Lung (tissue), 12 donors: ENCODE data around the gene C6orf163. TPM values are rescaled to one million over a fixed set of nuclear protein-coding genes. Genes with fewer than 3 reads are reported as not detected.

ENCODE experiments used
- ATAC-seq: fragments of 200-7000 bp; cut with Tn5 transposase; one replicate; pipeline ENCODE4 v1.9.1; 2020; ENCODE audit warnings: moderate number of reproducible peaks; ENCODE audit not compliant: insufficient read depth, low FRiP score
- DNase-seq, 3 donors: peaks; one replicate each; pipeline ENCODE4 v3.0.0-alpha.2; 2013 to 2017
- H3K27ac ChIP-seq, 2 donors: one replicate each; pipeline ENCODE4 v1.5.1; 2013; ENCODE audit warnings: mild to moderate bottlenecking in 2 of 2, moderate library complexity in 2 of 2, control low read depth in 1 of 2, inconsistent platforms in 1 of 2, low read depth in 1 of 2, low read length in 1 of 2
- H3K27me3 ChIP-seq, 3 donors: one replicate each; pipeline ENCODE4 v1.5.1; 2013; ENCODE audit warnings: low read length in 2 of 3; ENCODE audit not compliant: control insufficient read depth in 3 of 3, insufficient read depth in 3 of 3
- H3K36me3 ChIP-seq, 4 donors: one replicate each; pipeline ENCODE4 v1.5.1; 2013; ENCODE audit warnings: low read length in 4 of 4, mild to moderate bottlenecking in 1 of 4, moderate library complexity in 1 of 4; ENCODE audit not compliant: control insufficient read depth in 4 of 4, insufficient read depth in 4 of 4
- H3K4me1 ChIP-seq, 5 donors: one replicate each; pipeline ENCODE4 v1.5.1; 2013; ENCODE audit warnings: low read length in 5 of 5, mild to moderate bottlenecking in 2 of 5, moderate library complexity in 1 of 5; ENCODE audit not compliant: control insufficient read depth in 5 of 5, insufficient read depth in 5 of 5
- H3K4me3 ChIP-seq: one replicate; pipeline ENCODE4 v1.5.1; 2013; ENCODE audit warnings: mild to moderate bottlenecking, control low read depth, moderate library complexity
- H3K9ac ChIP-seq, 2 donors: one replicate each; pipeline ENCODE4 v1.5.1; 2013; ENCODE audit warnings: low read length in 2 of 2, control low read depth in 1 of 2; ENCODE audit not compliant: insufficient read depth in 1 of 2
- H3K9me3 ChIP-seq, 4 donors: one replicate each; pipeline ENCODE4 v1.5.1; 2013; ENCODE audit warnings: low read length in 3 of 4, mild to moderate bottlenecking in 1 of 4, moderate library complexity in 1 of 4; ENCODE audit not compliant: control insufficient read depth in 4 of 4, insufficient read depth in 3 of 4
- WGBS, 2 donors: extraction: QIAGEN DNeasy Blood & Tissue Kit; methylation state at CpG; one replicate each; pipeline ENCODE4 v1.1.7; 2013; 5-methylcytosine and 5-hydroxymethylcytosine counted together
- polyA plus RNA-seq, 2 donors: library from polyadenylated mRNA; stranded (reverse); fragments of 200-250 nt; gene quantifications; one replicate each; pipeline ENCODE4 v1.2.1, GENCODE V29; 2013
- total RNA-seq, 2 donors: library from RNA; depleted of rRNA in 1 of 2; stranded (reverse); fragments of >200 nt in 1 of 2; gene quantifications; one replicate each; pipeline ENCODE4 v1.2.1, GENCODE V29; 2014 to 2021
- TF ChIP-seq, protein P1 (sequence below): IDR thresholded peaks from 2 replicates; pipeline ENCODE4 v1.5.1; 2012; ENCODE audit warnings: mild to moderate bottlenecking; ENCODE audit errors: control extremely low read depth, extremely low read depth
- donor health status: control.
- donor health status: control.
- donor health status: Bipolar disorder and iron deficiency.
- donor health status: healthy.
- donor health status: DM: yes; HTN: yes; CAD: no.

Gene C6orf163
- total and polyA plus RNA-seq, 4 donors = 0.21 to 11.5 (median 1.6) TPM

- H3K27ac ChIP-seq = no peak overlapping the region
- no peak overlapping the region for H3K9ac ChIP-seq
- H3K9me3 ChIP-seq = no peaks in the 10 kb centered on the region
- DNase-seq (no peak), ATAC-seq (no peak)
- 60 to 70% methylated on average over 4 of the region's 4 CpGs for WGBS, 2 donors
- no peaks in the 10 kb centered on the region for H3K4me1 ChIP-seq
- H3K27me3 ChIP-seq = no peaks in the 10 kb centered on the region
- no peaks in the 10 kb centered on the region for H3K36me3 ChIP-seq
- no peak overlapping the region for H3K4me3 ChIP-seq
- TF ChIP-seq, protein P1, sequence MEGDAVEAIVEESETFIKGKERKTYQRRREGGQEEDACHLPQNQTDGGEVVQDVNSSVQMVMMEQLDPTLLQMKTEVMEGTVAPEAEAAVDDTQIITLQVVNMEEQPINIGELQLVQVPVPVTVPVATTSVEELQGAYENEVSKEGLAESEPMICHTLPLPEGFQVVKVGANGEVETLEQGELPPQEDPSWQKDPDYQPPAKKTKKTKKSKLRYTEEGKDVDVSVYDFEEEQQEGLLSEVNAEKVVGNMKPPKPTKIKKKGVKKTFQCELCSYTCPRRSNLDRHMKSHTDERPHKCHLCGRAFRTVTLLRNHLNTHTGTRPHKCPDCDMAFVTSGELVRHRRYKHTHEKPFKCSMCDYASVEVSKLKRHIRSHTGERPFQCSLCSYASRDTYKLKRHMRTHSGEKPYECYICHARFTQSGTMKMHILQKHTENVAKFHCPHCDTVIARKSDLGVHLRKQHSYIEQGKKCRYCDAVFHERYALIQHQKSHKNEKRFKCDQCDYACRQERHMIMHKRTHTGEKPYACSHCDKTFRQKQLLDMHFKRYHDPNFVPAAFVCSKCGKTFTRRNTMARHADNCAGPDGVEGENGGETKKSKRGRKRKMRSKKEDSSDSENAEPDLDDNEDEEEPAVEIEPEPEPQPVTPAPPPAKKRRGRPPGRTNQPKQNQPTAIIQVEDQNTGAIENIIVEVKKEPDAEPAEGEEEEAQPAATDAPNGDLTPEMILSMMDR = no peak
Measured at GRCh38 chr6:87378947-87379346, 34.3 kb downstream of the C6orf163 start.

DNA sequence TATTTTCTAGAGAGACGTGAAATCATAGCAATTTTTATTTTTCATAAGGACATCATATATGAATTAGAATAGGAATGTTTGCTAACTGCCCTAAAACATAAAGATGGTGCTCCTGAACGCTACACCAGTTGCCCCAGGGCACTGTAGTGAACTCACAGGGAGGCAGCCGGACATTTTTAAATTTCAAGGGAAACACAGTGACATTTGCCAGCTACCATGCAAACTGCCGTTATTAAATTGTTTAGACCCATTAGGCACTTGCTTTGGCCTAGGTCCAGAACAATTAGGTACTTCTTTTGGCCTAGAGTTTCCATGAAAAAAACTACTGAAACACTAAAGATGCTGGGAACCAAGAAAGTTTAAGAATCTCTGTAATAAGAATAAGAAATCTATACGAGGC lies 38.2 kb downstream of the C6orf163 start:
- no peak for DNase-seq
- Histone ChIP-seq H3K36me3 (peaks cover 0 to 3% (median 0%) of the 10 kb centered on the region in 4 donors), H3K4me1 (no peaks in the 10 kb centered on the region)

GRCh38 chr6:87384038-87384437 lies 39.4 kb downstream of the C6orf163 start:
- Histone ChIP-seq H3K9me3 (no peaks in the 10 kb centered on the region), H3K36me3 (peaks cover 0 to 3% (median 0%) of the 10 kb centered on the region in 4 donors), H3K4me3 (no peak overlapping the region), H3K27me3 (no peaks in the 10 kb centered on the region), H3K4me1 (no peaks in the 10 kb centered on the region), H3K27ac (no peak overlapping the region), H3K9ac (no peak overlapping the region)
- WGBS, 2 donors = 30 to 51% methylated on average over 1 of the region's 1 CpG
- no peak for DNase-seq
- TF ChIP-seq, protein P1 = no peak
- ATAC-seq = no peak

More for the DNA sequence above, 38.2 kb downstream of the C6orf163 start:
- Histone ChIP-seq H3K27ac (no peak overlapping the region), H3K9ac (no peak overlapping the region), H3K9me3 (no peaks in the 10 kb centered on the region), H3K4me3 (no peak overlapping the region), H3K27me3 (no peaks in the 10 kb centered on the region)
- TF ChIP-seq, protein P1 = no peak
- no peak for ATAC-seq
- whole genome bisulfite sequencing, 2 donors = 90 to 93% methylated on average over 5 of the region's 5 CpGs

GRCh38 chr6:87384449-87384848 lies 39.8 kb downstream of the C6orf163 start:
- Histone ChIP-seq H3K9me3 (no peaks in the 10 kb centered on the region), H3K4me1 (no peaks in the 10 kb centered on the region), H3K27me3 (no peaks in the 10 kb centered on the region), H3K4me3 (no peak overlapping the region), H3K27ac (no peak overlapping the region), H3K36me3 (peaks cover 0 to 3% (median 0%) of the 10 kb centered on the region in 4 donors), H3K9ac (no peak overlapping the region)
- 90 to 93% methylated on average over 3 of the region's 3 CpGs for WGBS, 2 donors
- ATAC-seq (no peak), DNase-seq (no peak)
- TF ChIP-seq, protein P1 = no peak
